Breast epithelium (tissue), 4 donors: Measurements from ENCODE around the gene BABAM2. TPM values are rescaled to one million over a fixed set of nuclear protein-coding genes. Genes with fewer than 3 reads are reported as not detected.

Experiments
- DNase-seq, 2 donors: peaks; one replicate each; pipeline ENCODE4 v3.0.0-alpha.2; 2019; ENCODE audit warnings: low spot score in 2 of 2
- H3K27ac ChIP-seq, 2 donors: fragments of 200-600 bp; sonication (generic) in 1 of 2; one replicate each; pipeline ENCODE4 v1.5.1; 2016 to 2019; ENCODE audit warnings: mild to moderate bottlenecking in 1 of 2
- H3K27me3 ChIP-seq, 2 donors: fragments of 200-600 bp; sonication (generic) in 1 of 2; one replicate each; pipeline versions ENCODE4 v1.5.1 to v1.6.0; 2017 to 2019; ENCODE audit warnings: control low read depth in 1 of 2, mild to moderate bottlenecking in 1 of 2
- H3K36me3 ChIP-seq: fragments of 200-600 bp; one replicate; pipeline ENCODE4 v1.5.1; 2019
- H3K4me1 ChIP-seq, 2 donors: fragments of 200-600 bp; sonication (generic); one replicate each; pipeline ENCODE4 v1.5.1; 2016 to 2019; ENCODE audit warnings: control low read depth in 1 of 2
- H3K4me3 ChIP-seq, 3 donors: fragments of 200-600 bp; sonication (generic); 1 replicate in 2 of 3; 2 replicates in 1 of 3; pipeline ENCODE4 v1.5.1; 2016 to 2019; ENCODE audit warnings: mild to moderate bottlenecking in 3 of 3, moderate library complexity in 2 of 3
- H3K9me3 ChIP-seq, 2 donors: fragments of 200-600 bp; sonication (generic) in 1 of 2; one replicate each; pipeline ENCODE4 v1.5.1; 2016 to 2019; ENCODE audit warnings: control low read depth in 1 of 2
- CTCF ChIP-seq, 3 donors: fragments of 450-650 bp; IDR thresholded peaks; one replicate each; pipeline ENCODE4 v1.5.1; 2016 to 2017; ENCODE audit warnings: antibody characterized with exemption in 3 of 3, mild to moderate bottlenecking in 3 of 3, moderate library complexity in 3 of 3
- POLR2A ChIP-seq: fragments of 450-650 bp; IDR thresholded peaks from one replicate; pipeline ENCODE4 v1.6.1; 2016; ENCODE audit warnings: antibody characterized with exemption, mild to moderate bottlenecking, moderate library complexity
- POLR2AphosphoS5 ChIP-seq, 3 donors: sonication (generic); formaldehyde crosslinking; IDR thresholded peaks; one replicate each; pipeline ENCODE4 v1.6.1; 2017; ENCODE audit warnings: antibody characterized with exemption in 3 of 3
- intact Hi-C: fragments of 100-400 bp; cut with DNase I; formaldehyde crosslinking; loops from one replicate; pipeline ENCODE4 v1.15.1; 2023; ENCODE audit warnings: low total_unique reads
- total RNA-seq, 3 donors: library from RNA; depleted of rRNA; stranded (reverse); fragments of >200 nt; gene quantifications; one replicate each; pipeline ENCODE4 v1.1.0, GENCODE V29; 2016

BABAM2 gene
- total RNA-seq, 3 donors from 2014 or later = 34.7 to 46.2 (median 37.4) TPM

- Histone ChIP-seq H3K9me3 (no peaks in the 10 kb centered on the region), H3K4me3 (no peak overlapping the region), H3K27ac (no peak overlapping the region), H3K27me3 (no peaks in the 10 kb centered on the region), H3K4me1 (no peaks in the 10 kb centered on the region), H3K36me3 (no peaks in the 10 kb centered on the region)
- DNase-seq = no peak
- intact Hi-C loops = no loop called here
- TF ChIP-seq CTCF (IDR thresholded peaks at IDR 0.05) (no peak), POLR2AphosphoS5 (IDR thresholded peaks at IDR 0.05) (no peak), POLR2A (no peak)
Observed at GRCh38 chr2:27907547-27907946, 17.0 kb downstream of the BABAM2 start.

- H3K4me1 ChIP-seq = peaks cover 0 to 3% of the 10 kb centered on the region in 2 donors
- intact Hi-C loops = no loop called here
- H3K36me3 ChIP-seq = no peaks in the 10 kb centered on the region
- H3K27me3 ChIP-seq = no peaks in the 10 kb centered on the region
- no peak for DNase-seq
- no peak overlapping the region for H3K4me3 ChIP-seq
- no peaks in the 10 kb centered on the region for H3K9me3 ChIP-seq
- no peak overlapping the region for H3K27ac ChIP-seq
- TF ChIP-seq CTCF (IDR thresholded peaks at IDR 0.05) = no peak
- TF ChIP-seq POLR2A = no peak
- TF ChIP-seq POLR2AphosphoS5 (IDR thresholded peaks at IDR 0.05) = no peak
Observed at GRCh38 chr2:27909901-27910300, 19.4 kb downstream of the BABAM2 start.

GRCh38 chr2:27911458-27912210 lies 21.1 kb downstream of the BABAM2 start:
- TF ChIP-seq POLR2AphosphoS5 (IDR thresholded peaks at IDR 0.05) (no peak), CTCF (IDR thresholded peaks at IDR 0.05) (no peak), POLR2A (no peak)
- H3K27me3 ChIP-seq = no peaks in the 10 kb centered on the region
- H3K36me3 ChIP-seq = no peaks in the 10 kb centered on the region
- no peaks in the 10 kb centered on the region for H3K9me3 ChIP-seq
- peaks cover 3 to 5% of the 10 kb centered on the region in 2 donors for H3K4me1 ChIP-seq
- H3K4me3 ChIP-seq = no peak overlapping the region
- intact Hi-C loops = no loop called here
- no peak overlapping the region for H3K27ac ChIP-seq
- DNase-seq = no peak

GRCh38 chr2:27912512-27912911 lies 22.0 kb downstream of the BABAM2 start:
- Histone ChIP-seq H3K9me3 (no peaks in the 10 kb centered on the region), H3K36me3 (no peaks in the 10 kb centered on the region), H3K4me1 (peaks cover 3 to 5% of the 10 kb centered on the region in 2 donors), H3K4me3 (no peak overlapping the region), H3K27ac (no peak overlapping the region), H3K27me3 (no peaks in the 10 kb centered on the region)
- intact Hi-C loops = no loop called here
- DNase-seq = no peak
- no peak for TF ChIP-seq POLR2AphosphoS5 (IDR thresholded peaks at IDR 0.05)
- TF ChIP-seq CTCF (IDR thresholded peaks at IDR 0.05) = no peak
- no peak for TF ChIP-seq POLR2A

- Histone ChIP-seq H3K36me3 (no peaks in the 10 kb centered on the region), H3K9me3 (no peaks in the 10 kb centered on the region), H3K27ac (peak overlapping the region; percentile 1 to 74), H3K27me3 (no peaks in the 10 kb centered on the region), H3K4me3 (no peak overlapping the region), H3K4me1 (peaks cover 3 to 5% of the 10 kb centered on the region in 2 donors)
- DNase-seq = no peak
- intact Hi-C loops = no loop called here
- TF ChIP-seq CTCF (IDR thresholded peaks at IDR 0.05) = no peak
- no peak for TF ChIP-seq POLR2A
- TF ChIP-seq POLR2AphosphoS5 (IDR thresholded peaks at IDR 0.05) = no peak
Observed at GRCh38 chr2:27914041-27914804, 23.7 kb downstream of the BABAM2 start.
